HepG2 (cell line): ENCODE measurements around the gene NUP54. TPM values are rescaled to one million over a fixed set of nuclear protein-coding genes. Genes with fewer than 3 reads are reported as not detected.

Source experiments
- GABPA ChIP-seq, 2 experiments: IDR thresholded peaks; 2 replicates each; pipeline ENCODE4 v1.6.1; 2011 to 2016; ENCODE audit warnings: low read depth in 2 of 2, low read length in 1 of 2, missing biosample characterization in 1 of 2, missing genetic modification characterization in 1 of 2
- KDM5B ChIP-seq: sonication (generic); formaldehyde crosslinking; IDR thresholded peaks from 2 replicates; pipeline ENCODE4 v1.4.0; 2020; ENCODE audit warnings: missing genetic modification reagents, mild to moderate bottlenecking, borderline replicate concordance
- MTA3 ChIP-seq: sonication (generic); formaldehyde crosslinking; IDR thresholded peaks from 2 replicates; pipeline ENCODE4 v1.4.0; 2020; ENCODE audit warnings: missing genetic modification reagents
- RBM22 ChIP-seq: fragments of 200-400 bp; formaldehyde crosslinking; optimal IDR thresholded peaks from 2 replicates; pipeline ENCODE3; 2017; ENCODE audit warnings: mild to moderate bottlenecking, low read length, moderate library complexity
- SNRNP70 ChIP-seq: fragments of 200-400 bp; formaldehyde crosslinking; IDR thresholded peaks from 2 replicates; pipeline ENCODE4 v1.6.1; 2017; ENCODE audit warnings: mild to moderate bottlenecking, low read depth, low read length, moderate library complexity
- TBX3 ChIP-seq: fragments of 450-650 bp; IDR thresholded peaks from 2 replicates; pipeline ENCODE4 v1.6.1; 2017; ENCODE audit warnings: antibody characterized with exemption, mild to moderate bottlenecking, inconsistent platforms, borderline replicate concordance
- ZNF432 ChIP-seq: sonication (generic); formaldehyde crosslinking; IDR thresholded peaks from 2 replicates; pipeline ENCODE4 v1.5.0; 2020; ENCODE audit warnings: missing genetic modification reagents, mild to moderate bottlenecking, borderline replicate concordance
- ZNF749 ChIP-seq: sonication (generic); formaldehyde crosslinking; IDR thresholded peaks from 2 replicates; pipeline ENCODE4 v1.8.0; 2022; ENCODE audit warnings: mild to moderate bottlenecking, missing genetic modification reagents, moderate library complexity, borderline replicate concordance
- polyA plus RNA-seq, 8 experiments: library from polyadenylated mRNA; depleted of rRNA in 3 of 8; stranded (reverse) in 7 of 8; unstranded in 1 of 8; fragments of >200 nt; fragmentation: Illumina TruSeq in 4 of 8; extraction: Trizol in 4 of 8; gene quantifications; 2 replicates each; pipeline versions ENCODE4 v1.2.1 to v1.2.3, GENCODE V29; 2011 to 2016; ENCODE audit warnings: low read depth in 4 of 8, missing spikeins in 1 of 8, mixed read lengths in 1 of 8; ENCODE audit not compliant: insufficient read depth in 1 of 8
- total RNA-seq, 5 experiments: library from RNA; depleted of rRNA; stranded (reverse); fragments of >200 nt; fragmentation: Illumina TruSeq; extraction: Trizol; gene quantifications; 2 replicates each; pipeline ENCODE4 v1.2.3, GENCODE V29; 2016; ENCODE audit warnings: low read depth in 1 of 5
- TF ChIP-seq, protein P1 (sequence below): sonication (generic); formaldehyde crosslinking; IDR thresholded peaks from 2 replicates; pipeline ENCODE4 v1.8.0; 2022; ENCODE audit warnings: low read depth, missing genetic modification reagents
- TF ChIP-seq, protein P2 (sequence below): sonication (generic); formaldehyde crosslinking; IDR thresholded peaks from 2 replicates; pipeline ENCODE4 v1.4.0; 2020; ENCODE audit warnings: missing genetic modification reagents, borderline replicate concordance
- TF ChIP-seq, protein P3 (sequence below): sonication (generic); formaldehyde crosslinking; IDR thresholded peaks from 2 replicates; pipeline ENCODE4 v1.4.0; 2020; ENCODE audit warnings: missing genetic modification reagents, low read depth, mild to moderate bottlenecking, borderline replicate concordance
- TF ChIP-seq, protein P4 (sequence below): sonication (generic); formaldehyde crosslinking; IDR thresholded peaks from 2 replicates; pipeline ENCODE4 v1.8.0; 2022; ENCODE audit warnings: mild to moderate bottlenecking, missing genetic modification reagents; ENCODE audit not compliant: insufficient replicate concordance
- TF ChIP-seq, protein P5 (sequence below): sonication (generic); formaldehyde crosslinking; IDR thresholded peaks from 2 replicates; pipeline ENCODE4 v1.4.0; 2020; ENCODE audit warnings: missing genetic modification reagents
- TF ChIP-seq, protein P6 (sequence below): sonication (generic); formaldehyde crosslinking; IDR thresholded peaks from 2 replicates; pipeline ENCODE4 v1.5.0; 2020; ENCODE audit warnings: missing genetic modification reagents

The NUP54 gene
- total and polyA plus RNA-seq, 2 of the 13 experiments (the other 11 are each of a cell fraction or from before 2014, with no cell fraction given), result 36.1 to 69.3 TPM

DNA sequence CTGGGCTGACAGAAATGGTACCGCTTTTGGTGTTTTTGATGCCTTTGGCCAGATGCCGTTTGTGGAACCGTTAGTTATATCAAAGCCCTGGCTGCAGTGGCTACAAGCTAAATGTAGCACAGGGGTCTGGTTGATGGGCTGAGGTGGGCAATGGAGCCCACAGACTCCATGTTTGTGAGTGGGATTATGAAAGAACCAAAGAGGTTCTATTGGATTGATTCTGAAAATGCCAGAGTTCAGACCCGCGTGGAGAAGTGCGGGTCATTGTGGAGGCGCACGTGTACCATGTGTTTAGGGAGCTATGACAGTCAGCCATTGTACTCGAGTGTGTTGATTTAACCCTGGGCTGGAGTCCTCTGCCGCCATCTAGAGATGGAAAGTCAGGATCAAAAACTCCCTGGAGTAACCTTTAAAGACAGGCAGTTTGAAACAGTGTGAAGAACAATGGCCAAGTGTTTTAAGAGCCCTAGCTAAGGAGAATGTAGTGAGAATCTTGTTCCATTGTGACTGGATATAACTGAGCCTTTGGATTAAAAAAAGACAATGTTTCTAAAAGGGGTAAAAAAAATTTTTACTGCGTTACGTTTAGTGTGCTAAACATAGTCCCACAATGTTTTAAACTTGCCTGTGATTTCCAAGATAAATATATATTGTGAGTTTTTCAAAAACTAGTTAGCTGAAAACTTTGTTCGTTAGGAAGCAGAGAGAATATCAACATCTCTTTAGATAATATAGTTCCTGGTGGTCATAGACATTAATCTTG lies 61.0 kb downstream of the NUP54 start (continued):
- TF ChIP-seq, protein P1, sequence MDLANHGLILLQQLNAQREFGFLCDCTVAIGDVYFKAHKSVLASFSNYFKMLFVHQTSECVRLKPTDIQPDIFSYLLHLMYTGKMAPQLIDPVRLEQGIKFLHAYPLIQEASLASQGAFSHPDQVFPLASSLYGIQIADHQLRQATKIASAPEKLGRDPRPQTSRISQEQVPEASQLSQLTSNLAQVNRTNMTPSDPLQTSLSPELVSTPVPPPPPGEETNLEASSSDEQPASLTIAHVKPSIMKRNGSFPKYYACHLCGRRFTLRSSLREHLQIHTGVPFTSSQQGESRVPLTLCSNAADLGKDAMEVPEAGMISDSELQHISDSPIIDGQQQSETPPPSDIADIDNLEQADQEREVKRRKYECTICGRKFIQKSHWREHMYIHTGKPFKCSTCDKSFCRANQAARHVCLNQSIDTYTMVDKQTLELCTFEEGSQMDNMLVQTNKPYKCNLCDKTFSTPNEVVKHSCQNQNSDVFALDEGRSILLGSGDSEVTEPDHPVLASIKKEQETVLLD (CRISPR knock-in tag), result no peak
- TF ChIP-seq MTA3 (CRISPR knock-in tag), result no peak
- TF ChIP-seq, protein P2, sequence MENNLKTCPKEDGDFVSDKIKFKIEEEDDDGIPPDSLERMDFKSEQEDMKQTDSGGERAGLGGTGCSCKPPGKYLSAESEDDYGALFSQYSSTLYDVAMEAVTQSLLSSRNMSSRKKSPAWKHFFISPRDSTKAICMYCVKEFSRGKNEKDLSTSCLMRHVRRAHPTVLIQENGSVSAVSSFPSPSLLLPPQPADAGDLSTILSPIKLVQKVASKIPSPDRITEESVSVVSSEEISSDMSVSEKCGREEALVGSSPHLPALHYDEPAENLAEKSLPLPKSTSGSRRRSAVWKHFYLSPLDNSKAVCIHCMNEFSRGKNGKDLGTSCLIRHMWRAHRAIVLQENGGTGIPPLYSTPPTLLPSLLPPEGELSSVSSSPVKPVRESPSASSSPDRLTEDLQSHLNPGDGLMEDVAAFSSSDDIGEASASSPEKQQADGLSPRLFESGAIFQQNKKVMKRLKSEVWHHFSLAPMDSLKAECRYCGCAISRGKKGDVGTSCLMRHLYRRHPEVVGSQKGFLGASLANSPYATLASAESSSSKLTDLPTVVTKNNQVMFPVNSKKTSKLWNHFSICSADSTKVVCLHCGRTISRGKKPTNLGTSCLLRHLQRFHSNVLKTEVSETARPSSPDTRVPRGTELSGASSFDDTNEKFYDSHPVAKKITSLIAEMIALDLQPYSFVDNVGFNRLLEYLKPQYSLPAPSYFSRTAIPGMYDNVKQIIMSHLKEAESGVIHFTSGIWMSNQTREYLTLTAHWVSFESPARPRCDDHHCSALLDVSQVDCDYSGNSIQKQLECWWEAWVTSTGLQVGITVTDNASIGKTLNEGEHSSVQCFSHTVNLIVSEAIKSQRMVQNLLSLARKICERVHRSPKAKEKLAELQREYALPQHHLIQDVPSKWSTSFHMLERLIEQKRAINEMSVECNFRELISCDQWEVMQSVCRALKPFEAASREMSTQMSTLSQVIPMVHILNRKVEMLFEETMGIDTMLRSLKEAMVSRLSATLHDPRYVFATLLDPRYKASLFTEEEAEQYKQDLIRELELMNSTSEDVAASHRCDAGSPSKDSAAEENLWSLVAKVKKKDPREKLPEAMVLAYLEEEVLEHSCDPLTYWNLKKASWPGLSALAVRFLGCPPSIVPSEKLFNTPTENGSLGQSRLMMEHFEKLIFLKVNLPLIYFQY (CRISPR knock-in tag), result peak; percentile 57; the same call in 1 of the 2 replicates
- TF ChIP-seq, protein P3, sequence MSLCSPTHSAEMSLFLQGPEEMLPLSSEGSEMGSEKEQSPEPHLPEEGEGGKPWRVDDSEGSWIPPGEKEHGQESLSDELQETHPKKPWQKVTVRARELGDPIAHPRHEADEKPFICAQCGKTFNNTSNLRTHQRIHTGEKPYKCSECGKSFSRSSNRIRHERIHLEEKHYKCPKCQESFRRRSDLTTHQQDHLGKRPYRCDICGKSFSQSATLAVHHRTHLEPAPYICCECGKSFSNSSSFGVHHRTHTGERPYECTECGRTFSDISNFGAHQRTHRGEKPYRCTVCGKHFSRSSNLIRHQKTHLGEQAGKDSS (CRISPR knock-in tag), result no peak
- no peak for TF ChIP-seq ZNF749 (CRISPR knock-in tag)
- TF ChIP-seq, protein P4, sequence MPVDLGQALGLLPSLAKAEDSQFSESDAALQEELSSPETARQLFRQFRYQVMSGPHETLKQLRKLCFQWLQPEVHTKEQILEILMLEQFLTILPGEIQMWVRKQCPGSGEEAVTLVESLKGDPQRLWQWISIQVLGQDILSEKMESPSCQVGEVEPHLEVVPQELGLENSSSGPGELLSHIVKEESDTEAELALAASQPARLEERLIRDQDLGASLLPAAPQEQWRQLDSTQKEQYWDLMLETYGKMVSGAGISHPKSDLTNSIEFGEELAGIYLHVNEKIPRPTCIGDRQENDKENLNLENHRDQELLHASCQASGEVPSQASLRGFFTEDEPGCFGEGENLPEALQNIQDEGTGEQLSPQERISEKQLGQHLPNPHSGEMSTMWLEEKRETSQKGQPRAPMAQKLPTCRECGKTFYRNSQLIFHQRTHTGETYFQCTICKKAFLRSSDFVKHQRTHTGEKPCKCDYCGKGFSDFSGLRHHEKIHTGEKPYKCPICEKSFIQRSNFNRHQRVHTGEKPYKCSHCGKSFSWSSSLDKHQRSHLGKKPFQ (CRISPR knock-in tag), result no peak
- TF ChIP-seq RBM22, result no peak
- TF ChIP-seq, protein P5, sequence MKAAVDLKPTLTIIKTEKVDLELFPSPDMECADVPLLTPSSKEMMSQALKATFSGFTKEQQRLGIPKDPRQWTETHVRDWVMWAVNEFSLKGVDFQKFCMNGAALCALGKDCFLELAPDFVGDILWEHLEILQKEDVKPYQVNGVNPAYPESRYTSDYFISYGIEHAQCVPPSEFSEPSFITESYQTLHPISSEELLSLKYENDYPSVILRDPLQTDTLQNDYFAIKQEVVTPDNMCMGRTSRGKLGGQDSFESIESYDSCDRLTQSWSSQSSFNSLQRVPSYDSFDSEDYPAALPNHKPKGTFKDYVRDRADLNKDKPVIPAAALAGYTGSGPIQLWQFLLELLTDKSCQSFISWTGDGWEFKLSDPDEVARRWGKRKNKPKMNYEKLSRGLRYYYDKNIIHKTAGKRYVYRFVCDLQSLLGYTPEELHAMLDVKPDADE (CRISPR knock-in tag), result no peak
- TF ChIP-seq, protein P6, sequence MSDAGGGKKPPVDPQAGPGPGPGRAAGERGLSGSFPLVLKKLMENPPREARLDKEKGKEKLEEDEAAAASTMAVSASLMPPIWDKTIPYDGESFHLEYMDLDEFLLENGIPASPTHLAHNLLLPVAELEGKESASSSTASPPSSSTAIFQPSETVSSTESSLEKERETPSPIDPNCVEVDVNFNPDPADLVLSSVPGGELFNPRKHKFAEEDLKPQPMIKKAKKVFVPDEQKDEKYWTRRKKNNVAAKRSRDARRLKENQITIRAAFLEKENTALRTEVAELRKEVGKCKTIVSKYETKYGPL (CRISPR knock-in tag), result no peak
- 0 out of 2 replicates have a peak, but pooled peaks have one; percentile 30 for TF ChIP-seq KDM5B (CRISPR knock-in tag)
- TF ChIP-seq SNRNP70, result no peak
- no peak for TF ChIP-seq ZNF432 (CRISPR knock-in tag)
- TF ChIP-seq GABPA (IDR thresholded peaks at IDR 0.05; ENCODE audit: low read depth, low read length), result no peak
- TF ChIP-seq GABPA (CRISPR knock-in tag; IDR thresholded peaks at IDR 0.05; ENCODE audit: low read depth), result no peak
- TF ChIP-seq TBX3, result no peak
